SK-N-SH (cell line): ENCODE results near the gene NPTX2. TPM values are rescaled to one million over a fixed set of nuclear protein-coding genes. Genes with fewer than 3 reads are reported as not detected.

Experiments used
- CTCF ChIA-PET: fragments of 300-600, 350-600 bp; formaldehyde crosslinking; extraction: SDS; loops from one replicate; lab custom pipeline; 2021; lab: Yijun Ruan, JAX
- POLR2A ChIA-PET: fragments of 350-600 bp; sonication (Branson Sonifier 250); formaldehyde crosslinking; extraction: SDS; loops from one replicate; lab custom pipeline; 2020; ENCODE audit warnings: antibody characterized with exemption, inconsistent platforms; lab: Yijun Ruan, JAX
- DNase-seq: peaks from one replicate; pipeline ENCODE4 v3.0.0; 2012
- H2AFZ ChIP-seq: fragments of 200-600 bp; sonication (generic); 2 replicates; pipeline ENCODE4 v1.8.1; 2016; ENCODE audit warnings: antibody characterized with exemption, mild to moderate bottlenecking, low read depth
- H3F3A ChIP-seq: fragments of 200-600 bp; sonication (generic); replicated peaks from 2 replicates; pipeline ENCODE3; 2016; ENCODE audit warnings: antibody characterized with exemption, mild to moderate bottlenecking; ENCODE audit not compliant: insufficient read depth
- H3K27ac ChIP-seq, 2 experiments: fragments of 200-500 bp in 1 of 2; fragments of 200-600 bp in 1 of 2; sonication (Bioruptor generic) in 1 of 2; sonication (generic), shearing (Covaris generic) in 1 of 2; 2 replicates each; pipeline versions ENCODE4 v1.5.1 to v1.6.1; 2014 to 2016; ENCODE audit warnings: low read depth in 2 of 2, inconsistent platforms in 1 of 2, low read length in 1 of 2, mild to moderate bottlenecking in 1 of 2, mixed read lengths in 1 of 2
- H3K27me3 ChIP-seq: fragments of 200-600 bp; sonication (generic), shearing (Covaris generic); 2 replicates; pipeline ENCODE4 v1.6.1; 2016; ENCODE audit warnings: mixed run types; ENCODE audit not compliant: insufficient read depth
- H3K36me3 ChIP-seq, 2 experiments: fragments of 200-500 bp in 1 of 2; fragments of 200-600 bp in 1 of 2; sonication (Bioruptor generic) in 1 of 2; sonication (generic) in 1 of 2; replicated peaks in 1 of 2; 2 replicates each; pipeline versions ENCODE3 to v1.5.1; 2014 to 2016; ENCODE audit warnings: low read length in 1 of 2, mild to moderate bottlenecking in 1 of 2; ENCODE audit not compliant: insufficient read depth in 2 of 2, control insufficient read depth in 1 of 2
- H3K4me1 ChIP-seq, 2 experiments: fragments of 200-500 bp in 1 of 2; fragments of 200-600 bp in 1 of 2; sonication (Bioruptor generic) in 1 of 2; sonication (generic), shearing (Covaris generic) in 1 of 2; 2 replicates each; pipeline versions ENCODE4 v1.5.1 to v1.6.1; 2014 to 2016; ENCODE audit warnings: low read depth in 1 of 2, low read length in 1 of 2, mixed run types in 1 of 2; ENCODE audit not compliant: insufficient read depth in 2 of 2, control insufficient read depth in 1 of 2
- H3K4me2 ChIP-seq: fragments of 200-600 bp; sonication (generic), shearing (Covaris generic); 2 replicates; pipeline ENCODE4 v1.6.1; 2017; ENCODE audit warnings: mixed run types
- H3K4me3 ChIP-seq, 2 experiments: fragments of 200-500 bp in 1 of 2; fragments of 200-600 bp in 1 of 2; sonication (Bioruptor generic) in 1 of 2; sonication (generic), shearing (Covaris generic) in 1 of 2; 2 replicates each; pipeline versions ENCODE4 v1.5.1 to v1.8.1; 2014 to 2016; ENCODE audit warnings: low read depth in 2 of 2, inconsistent platforms in 1 of 2, low read length in 1 of 2, mild to moderate bottlenecking in 1 of 2, mixed read lengths in 1 of 2, moderate library complexity in 1 of 2
- H3K79me2 ChIP-seq: fragments of 200-600 bp; sonication (generic); 2 replicates; pipeline ENCODE4 v1.8.1; 2017; ENCODE audit warnings: mild to moderate bottlenecking; ENCODE audit not compliant: insufficient read depth
- H3K9ac ChIP-seq: fragments of 200-600 bp; sonication (generic); 2 replicates; pipeline ENCODE4 v1.6.1; 2017; ENCODE audit warnings: mixed run types
- H3K9me2 ChIP-seq: fragments of 200-600 bp; sonication (generic); 2 replicates; pipeline ENCODE4 v1.6.1; 2017; ENCODE audit warnings: mixed run types
- H3K9me3 ChIP-seq: fragments of 200-600 bp; sonication (generic); 2 replicates; pipeline ENCODE4 v1.6.1; 2017; ENCODE audit warnings: mixed run types, mild to moderate bottlenecking, moderate library complexity
- H4K20me1 ChIP-seq: fragments of 200-600 bp; sonication (generic); 2 replicates; pipeline ENCODE4 v1.6.1; 2017; ENCODE audit warnings: mild to moderate bottlenecking, mixed run types; ENCODE audit not compliant: insufficient read depth
- ELF1 ChIP-seq: IDR thresholded peaks from 2 replicates; pipeline ENCODE4 v1.4.0; 2012
- EP300 ChIP-seq, 2 experiments: IDR thresholded peaks; 2 replicates each; pipeline versions ENCODE4 v1.4.0 to v1.6.1; 2012; ENCODE audit warnings: borderline replicate concordance in 1 of 2, low read depth in 1 of 2, low read length in 1 of 2
- FOXM1 ChIP-seq: IDR thresholded peaks from 2 replicates; pipeline ENCODE4 v1.4.0; 2012; ENCODE audit warnings: low read depth, mild to moderate bottlenecking
- JUND ChIP-seq: IDR thresholded peaks from 2 replicates; pipeline ENCODE4 v1.4.0; 2012
- MEF2A ChIP-seq: IDR thresholded peaks from 2 replicates; pipeline ENCODE4 v1.4.0; 2012; ENCODE audit warnings: low read depth, borderline replicate concordance
- POLR2AphosphoS5 ChIP-seq: IDR thresholded peaks from 2 replicates; pipeline ENCODE4 v1.6.1; 2012; ENCODE audit warnings: low read depth, low read length
- RCOR1 ChIP-seq: fragments of 150-350 bp; IDR thresholded peaks from 2 replicates; pipeline ENCODE4 v1.6.1; 2017; ENCODE audit warnings: antibody characterized with exemption, low read length
- SIN3A ChIP-seq: IDR thresholded peaks from 2 replicates; pipeline ENCODE4 v1.6.1; 2012; ENCODE audit warnings: low read depth, mild to moderate bottlenecking, low read length, moderate library complexity, borderline replicate concordance
- SMC3 ChIP-seq: IDR thresholded peaks from 2 replicates; pipeline ENCODE4 v1.6.1; 2012; ENCODE audit warnings: low read depth, low read length, improper control_type of control experiment
- WGBS: methylation state at CpG from one replicate; pipeline ENCODE4 v1.1.6; 2017; ENCODE audit warnings: low lambda C conversion rate; 5-methylcytosine and 5-hydroxymethylcytosine counted together
- polyA plus RNA-seq, 3 experiments: library from polyadenylated mRNA; depleted of rRNA; stranded (reverse); fragments of >200 nt; gene quantifications; 2 replicates each; pipeline ENCODE4 v1.2.3, GENCODE V29; 2012
- TF ChIP-seq, protein P1 (sequence below): IDR thresholded peaks from 2 replicates; pipeline ENCODE4 v1.4.0; 2012; ENCODE audit warnings: low read depth, borderline replicate concordance

The NPTX2 gene
- polyA plus RNA-seq, 1 of the 3 experiments (the other 2 are of a cell fraction) = 0.41 TPM

DNA sequence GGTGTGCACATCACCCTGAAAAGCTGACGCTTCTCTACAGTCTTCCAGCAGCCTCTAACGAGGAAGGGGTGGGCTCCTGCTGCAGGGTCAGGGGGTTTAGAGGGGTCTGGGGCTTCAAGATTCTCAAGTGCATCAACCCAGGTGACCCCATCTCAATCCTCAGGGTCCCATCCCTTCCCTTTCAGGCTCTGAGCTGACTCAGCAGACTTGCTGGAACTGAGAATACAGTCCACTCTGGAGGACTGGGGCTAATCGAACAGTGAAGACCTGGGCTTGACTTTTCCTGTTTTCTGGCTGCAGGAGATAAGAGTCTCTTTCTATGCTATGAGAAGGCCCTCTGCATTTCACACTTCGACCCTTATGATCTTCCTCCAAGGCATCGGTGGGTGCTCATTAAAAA lies 22.3 kb upstream of the NPTX2 start:
- Histone ChIP-seq H3K27me3 (no peaks in the 10 kb centered on the region), H3K36me3 (no peaks in the 10 kb centered on the region), H3K9ac (no peak overlapping the region), H3K4me2 (no peak overlapping the region), H3K9me3 (no peaks in the 10 kb centered on the region; the same call in 1 of the 2 replicates), H3K79me2 (no peaks in the 10 kb centered on the region), H3F3A (no peaks in the 10 kb centered on the region), H3K9me2 (no peaks in the 10 kb centered on the region), H2AFZ (no peak overlapping the region), H3K4me1 (peaks cover 0 to 2% of the 10 kb centered on the region in 2 experiments; a peak in 1 of 4 replicates), H3K27ac (no peak overlapping the region), H4K20me1 (no peaks in the 10 kb centered on the region), H3K4me3 (no peak overlapping the region)
- DNase-seq = no peak
- ChIA-PET CTCF (interaction anchor here (1.5 kb wide), 1 partner anchor 16 kb away, joined by 6 read pairs; no protein-coding TSS in a partner anchor), POLR2A (interaction anchor here (0.6 kb wide), 1 partner anchor 115 kb away, joined by 3 read pairs; no protein-coding TSS in a partner anchor)
- 27% methylated on average over 5 of the region's 5 CpGs for whole genome bisulfite sequencing
- TF ChIP-seq, protein P1, sequence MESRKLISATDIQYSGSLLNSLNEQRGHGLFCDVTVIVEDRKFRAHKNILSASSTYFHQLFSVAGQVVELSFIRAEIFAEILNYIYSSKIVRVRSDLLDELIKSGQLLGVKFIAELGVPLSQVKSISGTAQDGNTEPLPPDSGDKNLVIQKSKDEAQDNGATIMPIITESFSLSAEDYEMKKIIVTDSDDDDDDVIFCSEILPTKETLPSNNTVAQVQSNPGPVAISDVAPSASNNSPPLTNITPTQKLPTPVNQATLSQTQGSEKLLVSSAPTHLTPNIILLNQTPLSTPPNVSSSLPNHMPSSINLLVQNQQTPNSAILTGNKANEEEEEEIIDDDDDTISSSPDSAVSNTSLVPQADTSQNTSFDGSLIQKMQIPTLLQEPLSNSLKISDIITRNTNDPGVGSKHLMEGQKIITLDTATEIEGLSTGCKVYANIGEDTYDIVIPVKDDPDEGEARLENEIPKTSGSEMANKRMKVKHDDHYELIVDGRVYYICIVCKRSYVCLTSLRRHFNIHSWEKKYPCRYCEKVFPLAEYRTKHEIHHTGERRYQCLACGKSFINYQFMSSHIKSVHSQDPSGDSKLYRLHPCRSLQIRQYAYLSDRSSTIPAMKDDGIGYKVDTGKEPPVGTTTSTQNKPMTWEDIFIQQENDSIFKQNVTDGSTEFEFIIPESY = no peak
- TF ChIP-seq FOXM1 (no peak), ELF1 (no peak), SIN3A (no peak), EP300 (IDR thresholded peaks at IDR 0.05; ENCODE audit: borderline replicate concordance in 1 of 2, low read depth in 1 of 2, low read length in 1 of 2) (no peak)

DNA sequence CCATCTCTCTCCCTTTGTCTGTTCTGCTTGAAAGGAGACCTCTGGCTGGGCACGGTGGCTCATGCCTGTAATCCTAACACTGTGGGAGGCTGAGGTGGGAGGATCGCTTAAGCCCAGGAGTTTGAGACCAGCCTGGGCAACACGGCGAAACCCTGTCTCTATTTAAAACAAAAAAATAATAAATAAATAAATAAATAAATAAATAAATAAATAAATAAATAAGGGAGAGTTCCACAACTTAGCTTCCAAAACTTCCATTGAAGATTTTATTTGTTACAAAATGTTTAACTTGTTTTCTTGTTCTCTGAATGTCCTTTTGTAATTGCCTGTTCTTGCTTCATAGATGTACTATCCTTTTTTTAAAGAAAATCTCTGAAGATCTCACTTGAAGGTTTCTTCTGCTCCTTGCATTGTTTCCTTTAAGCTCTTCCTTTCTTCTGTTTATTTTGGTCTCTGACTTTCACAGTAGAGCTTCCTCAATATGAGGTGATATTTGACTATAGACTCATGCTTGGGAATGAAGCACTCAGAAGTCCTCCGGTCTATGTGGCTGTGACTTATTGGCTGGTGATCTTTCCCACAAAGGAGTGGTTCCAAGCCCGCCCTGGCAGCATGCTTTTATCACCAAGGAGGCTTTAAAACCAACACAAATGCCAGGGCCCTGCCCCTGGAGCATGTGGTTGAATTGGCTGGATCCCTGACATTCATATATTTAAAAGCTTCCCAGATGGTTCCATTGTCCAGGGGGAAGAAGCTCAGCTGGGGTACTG lies 18.1 kb upstream of the NPTX2 start:
- Histone ChIP-seq H3F3A (no peaks in the 10 kb centered on the region), H3K9me3 (no peaks in the 10 kb centered on the region; the same call in 1 of the 2 replicates), H4K20me1 (no peaks in the 10 kb centered on the region), H3K4me1 (no peaks in the 10 kb centered on the region; a peak in 1 of 4 replicates), H3K79me2 (no peaks in the 10 kb centered on the region), H3K36me3 (no peaks in the 10 kb centered on the region)
- DNase-seq = no peak
- CTCF ChIA-PET = interaction anchor here (0.7 to 6.0 kb wide), 8 partner anchors 18 to 238 kb away, joined by 3 to 29 read pairs (median 3); partner anchors contain the start of gene NPTX2
- POLR2A ChIA-PET = no interaction called here
- TF ChIP-seq JUND (no peak), POLR2AphosphoS5 (no peak), MEF2A (no peak), SMC3 (no peak), RCOR1 (no peak)
- TF ChIP-seq, all 33 proteins: peak for 0
- WGBS = 38% methylated on average over 6 of the region's 6 CpGs
- Histone ChIP-seq H3K27me3 (no peaks in the 10 kb centered on the region), H2AFZ (no peak overlapping the region), H3K27ac (no peak overlapping the region), H3K4me3 (no peak overlapping the region), H3K9me2 (no peaks in the 10 kb centered on the region), H3K4me2 (no peak overlapping the region), H3K9ac (no peak overlapping the region)
